RWPE1 (cell line): ENCODE measurements around the gene FKBP2.

Source experiments
- CTCF ChIA-PET: fragments of 350-600 bp; sonication (Branson Sonifier 250); formaldehyde crosslinking; extraction: SDS; loops from one replicate; lab custom pipeline; 2021; lab: Yijun Ruan, JAX
- POLR2A ChIA-PET: fragments of 400-600 bp; formaldehyde crosslinking; extraction: SDS; loops from one replicate; lab custom pipeline; 2020; ENCODE audit warnings: antibody characterized with exemption; ENCODE audit not compliant: low non-redundant PET; lab: Yijun Ruan, JAX
- DNase-seq: peaks from one replicate; pipeline ENCODE4 v3.0.0; 2012; ENCODE audit warnings: low spot score
- H3K27ac ChIP-seq: fragments of 450-650 bp; 2 replicates; pipeline ENCODE4 v1.5.1; 2017
- CTCF ChIP-seq: fragments of 450-650 bp; conservative IDR thresholded peaks from 2 replicates; pipeline ENCODE4 v1.5.1; 2017; ENCODE audit warnings: low read depth, mild to moderate bottlenecking

The FKBP2 gene

GRCh38 chr11:64288353-64288750, 47.5 kb downstream of the FKBP2 start:
- no peak for DNase-seq
- no peak for TF ChIP-seq CTCF
- peak overlapping the region; percentile 97 for H3K27ac ChIP-seq
- ChIA-PET CTCF (interaction anchor here (0.5 to 2.0 kb wide), 2 partner anchors 13 to 37 kb away, joined by 3 to 12 read pairs; no protein-coding TSS in a partner anchor), POLR2A (no interaction called here)

- DNase-seq: no peak
- TF ChIP-seq CTCF: no peak
- H3K27ac ChIP-seq: peak overlapping the region; percentile 97; the same call in 1 of the 2 replicates
- POLR2A ChIA-PET: no interaction called here
- CTCF ChIA-PET: interaction anchor here (0.6 to 2.0 kb wide), 4 partner anchors 10 to 16 kb away, joined by 4 to 12 read pairs (median 4); no protein-coding TSS in a partner anchor
Observed at GRCh38 chr11:64289002-64289564, 48.2 kb downstream of the FKBP2 start.

GRCh38 chr11:64290352-64291261, 49.7 kb downstream of the FKBP2 start:
- TF ChIP-seq CTCF: no peak
- ChIA-PET POLR2A (no interaction called here), CTCF (interaction anchor here (0.6 to 0.7 kb wide), 2 partner anchors 11 to 25 kb away, joined by 3 to 4 read pairs; no protein-coding TSS in a partner anchor)
- no peak for DNase-seq
- H3K27ac ChIP-seq: peak overlapping the region; percentile 97

- no peak for TF ChIP-seq CTCF
- POLR2A ChIA-PET: no interaction called here
- peak within 1 kb of the TSS; percentile 97 for H3K27ac ChIP-seq
- CTCF ChIA-PET: interaction anchor here (0.5 to 0.7 kb wide), 2 partner anchors 10 to 285 kb away, joined by 3 read pairs; no protein-coding TSS in a partner anchor
- DNase-seq: no peak
Observed at GRCh38 chr11:64291262-64291751, 50.4 kb downstream of the FKBP2 start, which contains the start of gene KCNK4. KCNK4 (plus strand) TSS chr11:64291302; CDS start chr11:64293019, 1,717 bp downstream.

GRCh38 chr11:64291752-64292459, 51.0 kb downstream of the FKBP2 start:
- ChIA-PET CTCF (interaction anchor here (0.5 kb wide), 1 partner anchor 285 kb away, joined by 3 read pairs; no protein-coding TSS in a partner anchor), POLR2A (no interaction called here)
- H3K27ac ChIP-seq: no peak overlapping the region
- DNase-seq: no peak
- no peak for TF ChIP-seq CTCF
